Heart left ventricle (tissue), 13 donors: ENCODE data around the gene GRAP.

Experiments used
- POLR2A ChIP-seq, 2 donors: fragments of 450-650 bp; IDR thresholded peaks; one replicate each; pipeline ENCODE4 v1.6.1; 2017; ENCODE audit warnings: antibody characterized with exemption in 2 of 2, mild to moderate bottlenecking in 2 of 2, moderate library complexity in 2 of 2
- TF ChIP-seq, protein P1 (sequence below), 12 donors: fragments of 200-600 bp; sonication (generic) in 4 of 12; IDR thresholded peaks; one replicate each; pipeline versions ENCODE4 v1.5.0 to v1.8.0; 2018 to 2022; ENCODE audit warnings: antibody characterized with exemption in 12 of 12, mild to moderate bottlenecking in 5 of 12
- donor health status: ischemic (EF 13 %, LVEDD 7.1; RV severe dilation, severe dysfunction).
- donor health status: DM: no; HTN: yes; CAD: no.
- donor health status: DM: no; HTN: no; CAD: no.
- donor health status: ischemic (EF 25% LVEDD 6.9; RV normal size, moderate dysfunction).
- donor health status: ischemic (EF 25% LVEDD 5.7; RV mildly dilated, moderate dysfunction).
- donor health status: ischemic (EF 35%, LVEDD 5.7; RV mildly dilated, moderate dysfunction).
- donor health status: nonischemic (EF 11% LVEDD 7.7; RV severe dilation, severe dysfunction).
- donor health status: DM: yes; HTN: yes; CAD: no.
- donor health status: PGD.
- donor health status: ischemic (EF 29% LVEDD 5.4; RV normal size, mild dysfunction).
- donor health status: nonischemic (EF 23%, LVEDD 6.1; RV moderate dilation, normal function).

DNA sequence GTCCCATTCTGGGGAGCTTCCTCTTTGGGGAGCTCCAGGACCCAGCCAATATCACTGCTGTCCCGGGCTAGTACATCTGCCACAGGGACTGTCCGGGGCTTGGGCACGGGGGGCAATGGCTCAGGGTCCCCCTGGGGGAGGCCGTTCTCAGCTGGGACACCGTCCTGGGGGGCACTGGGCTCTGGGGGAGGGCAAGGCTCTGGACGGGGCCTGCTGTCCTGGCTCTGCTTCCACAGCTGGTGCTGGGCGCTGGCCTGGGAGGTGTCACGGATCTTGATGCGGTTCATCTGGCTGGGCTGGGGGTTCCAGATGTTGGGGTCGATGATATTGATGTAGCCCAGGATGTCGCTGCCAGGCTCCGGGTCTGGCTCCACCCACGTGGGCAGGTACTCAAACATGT, 68.7 kb downstream of the GRAP start:
- TF ChIP-seq, protein P1, sequence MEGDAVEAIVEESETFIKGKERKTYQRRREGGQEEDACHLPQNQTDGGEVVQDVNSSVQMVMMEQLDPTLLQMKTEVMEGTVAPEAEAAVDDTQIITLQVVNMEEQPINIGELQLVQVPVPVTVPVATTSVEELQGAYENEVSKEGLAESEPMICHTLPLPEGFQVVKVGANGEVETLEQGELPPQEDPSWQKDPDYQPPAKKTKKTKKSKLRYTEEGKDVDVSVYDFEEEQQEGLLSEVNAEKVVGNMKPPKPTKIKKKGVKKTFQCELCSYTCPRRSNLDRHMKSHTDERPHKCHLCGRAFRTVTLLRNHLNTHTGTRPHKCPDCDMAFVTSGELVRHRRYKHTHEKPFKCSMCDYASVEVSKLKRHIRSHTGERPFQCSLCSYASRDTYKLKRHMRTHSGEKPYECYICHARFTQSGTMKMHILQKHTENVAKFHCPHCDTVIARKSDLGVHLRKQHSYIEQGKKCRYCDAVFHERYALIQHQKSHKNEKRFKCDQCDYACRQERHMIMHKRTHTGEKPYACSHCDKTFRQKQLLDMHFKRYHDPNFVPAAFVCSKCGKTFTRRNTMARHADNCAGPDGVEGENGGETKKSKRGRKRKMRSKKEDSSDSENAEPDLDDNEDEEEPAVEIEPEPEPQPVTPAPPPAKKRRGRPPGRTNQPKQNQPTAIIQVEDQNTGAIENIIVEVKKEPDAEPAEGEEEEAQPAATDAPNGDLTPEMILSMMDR (IDR thresholded peaks at IDR 0.05) = no peak
- TF ChIP-seq POLR2A (IDR thresholded peaks at IDR 0.05) = no peak
